Mesothelial cell of epicardium (in vitro differentiated cells): ENCODE data around the gene PRR16. TPM values are rescaled to one million over a fixed set of nuclear protein-coding genes. Genes with fewer than 3 reads are reported as not detected.

ENCODE experiments used
- DNase-seq, 2 experiments: peaks; one replicate each; pipeline ENCODE4 v3.0.0; 2021; ENCODE audit warnings: low spot score in 2 of 2; ENCODE audit not compliant: unreplicated experiment in 2 of 2
- H3K27ac Mint-ChIP-seq: 2 replicates; pipeline ENCODE4 v1.8.0; 2021; ENCODE audit warnings: mixed read lengths
- H3K27me3 Mint-ChIP-seq: 2 replicates; pipeline ENCODE4 v1.8.0; 2021; ENCODE audit warnings: low read depth, mixed read lengths
- H3K36me3 Mint-ChIP-seq: 2 replicates; pipeline ENCODE4 v1.8.0; 2021; ENCODE audit warnings: mixed read lengths
- H3K4me1 Mint-ChIP-seq: 2 replicates; pipeline ENCODE4 v1.8.0; 2021; ENCODE audit warnings: mixed read lengths
- H3K4me3 Mint-ChIP-seq: 2 replicates; pipeline ENCODE4 v1.8.0; 2021; ENCODE audit warnings: mild to moderate bottlenecking, moderate library complexity, mixed read lengths
- H3K9me3 Mint-ChIP-seq: 2 replicates; pipeline ENCODE4 v1.8.0; 2021; ENCODE audit warnings: mixed read lengths
- total RNA-seq: library from RNA; stranded (reverse); gene quantifications from 3 replicates; pipeline ENCODE4 v1.2.1, GENCODE V29; 2021
- TF ChIP-seq, protein P1 (sequence below): fragments of 200-600 bp; sonication (generic); IDR thresholded peaks from one replicate; pipeline ENCODE4 v1.5.0; 2021; ENCODE audit warnings: antibody characterized with exemption; ENCODE audit not compliant: unreplicated experiment

Gene PRR16
- total RNA-seq, 1 donor from 2014 or later: 2.1 TPM

- Mint-ChIP-seq H3K4me3 (no peak overlapping the region), H3K4me1 (peaks cover 6% of the 10 kb centered on the region), H3K9me3 (no peaks in the 10 kb centered on the region)
Observed at GRCh38 chr5:120518581-120518980, 54.5 kb downstream of the PRR16 start.

DNA sequence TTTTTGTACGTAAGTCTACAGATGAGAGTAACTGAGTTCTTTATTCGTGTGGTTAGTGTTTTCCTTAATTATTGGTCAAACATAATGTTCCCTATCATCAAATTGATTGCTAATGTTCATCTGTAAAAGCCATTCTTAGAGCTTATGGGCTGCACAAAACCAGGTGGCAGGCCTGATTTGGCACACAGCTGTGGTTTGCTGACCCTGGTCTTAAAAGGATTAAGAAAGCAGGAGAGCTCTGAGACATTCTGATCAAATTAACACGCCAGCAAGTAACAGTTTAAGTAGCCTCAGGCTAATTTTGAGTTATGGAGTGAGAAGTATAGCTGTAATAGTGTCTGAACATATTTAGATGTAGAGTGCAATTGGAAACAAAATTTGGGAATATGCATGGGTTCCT lies 63.2 kb downstream of the PRR16 start:
- Mint-ChIP-seq H3K4me1 (no peaks in the 10 kb centered on the region), H3K9me3 (no peaks in the 10 kb centered on the region), H3K27me3 (no peaks in the 10 kb centered on the region), H3K27ac (no peak overlapping the region), H3K4me3 (no peak overlapping the region), H3K36me3 (no peaks in the 10 kb centered on the region)
- TF ChIP-seq, protein P1, sequence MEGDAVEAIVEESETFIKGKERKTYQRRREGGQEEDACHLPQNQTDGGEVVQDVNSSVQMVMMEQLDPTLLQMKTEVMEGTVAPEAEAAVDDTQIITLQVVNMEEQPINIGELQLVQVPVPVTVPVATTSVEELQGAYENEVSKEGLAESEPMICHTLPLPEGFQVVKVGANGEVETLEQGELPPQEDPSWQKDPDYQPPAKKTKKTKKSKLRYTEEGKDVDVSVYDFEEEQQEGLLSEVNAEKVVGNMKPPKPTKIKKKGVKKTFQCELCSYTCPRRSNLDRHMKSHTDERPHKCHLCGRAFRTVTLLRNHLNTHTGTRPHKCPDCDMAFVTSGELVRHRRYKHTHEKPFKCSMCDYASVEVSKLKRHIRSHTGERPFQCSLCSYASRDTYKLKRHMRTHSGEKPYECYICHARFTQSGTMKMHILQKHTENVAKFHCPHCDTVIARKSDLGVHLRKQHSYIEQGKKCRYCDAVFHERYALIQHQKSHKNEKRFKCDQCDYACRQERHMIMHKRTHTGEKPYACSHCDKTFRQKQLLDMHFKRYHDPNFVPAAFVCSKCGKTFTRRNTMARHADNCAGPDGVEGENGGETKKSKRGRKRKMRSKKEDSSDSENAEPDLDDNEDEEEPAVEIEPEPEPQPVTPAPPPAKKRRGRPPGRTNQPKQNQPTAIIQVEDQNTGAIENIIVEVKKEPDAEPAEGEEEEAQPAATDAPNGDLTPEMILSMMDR: no peak
- no peak for DNase-seq

More at GRCh38 chr5:120518581-120518980, 54.5 kb downstream of the PRR16 start:
- no peaks in the 10 kb centered on the region for H3K36me3 Mint-ChIP-seq
- no peaks in the 10 kb centered on the region for H3K27me3 Mint-ChIP-seq
- no peak overlapping the region for H3K27ac Mint-ChIP-seq
- TF ChIP-seq, protein P1: no peak
- no peak for DNase-seq

- H3K27me3 Mint-ChIP-seq: no peaks in the 10 kb centered on the region
- DNase-seq: no peak
- no peak overlapping the region for H3K4me3 Mint-ChIP-seq
- H3K4me1 Mint-ChIP-seq: no peaks in the 10 kb centered on the region
- TF ChIP-seq, protein P1: no peak
- H3K9me3 Mint-ChIP-seq: no peaks in the 10 kb centered on the region
- H3K27ac Mint-ChIP-seq: no peak overlapping the region
- no peaks in the 10 kb centered on the region for H3K36me3 Mint-ChIP-seq
Observed at GRCh38 chr5:120528609-120529008, 64.5 kb downstream of the PRR16 start.

DNA sequence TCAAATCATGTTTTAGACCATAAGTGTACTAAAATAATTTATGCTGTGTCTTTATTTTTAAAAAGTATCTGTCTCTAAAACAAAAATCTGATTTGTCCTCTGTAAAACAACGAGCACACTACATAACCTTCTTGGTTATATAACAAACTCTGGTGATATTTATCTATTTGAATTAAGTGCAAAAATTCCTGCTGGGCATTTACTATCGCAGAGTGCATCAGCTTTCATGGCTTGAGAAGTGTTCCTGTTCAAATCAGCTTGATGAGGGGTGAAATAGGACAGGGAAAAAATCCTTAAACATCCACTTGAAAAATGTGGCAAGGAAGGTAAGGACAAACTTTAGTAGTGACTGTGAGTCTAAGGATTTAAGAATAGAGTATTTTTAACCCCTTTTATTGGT lies 65.3 kb downstream of the PRR16 start:
- no peaks in the 10 kb centered on the region for H3K4me1 Mint-ChIP-seq
- no peak overlapping the region for H3K27ac Mint-ChIP-seq
- TF ChIP-seq, protein P1: no peak
- no peaks in the 10 kb centered on the region for H3K9me3 Mint-ChIP-seq
- no peak for DNase-seq
- H3K4me3 Mint-ChIP-seq: no peak overlapping the region
- no peaks in the 10 kb centered on the region for H3K36me3 Mint-ChIP-seq
- no peaks in the 10 kb centered on the region for H3K27me3 Mint-ChIP-seq

DNA sequence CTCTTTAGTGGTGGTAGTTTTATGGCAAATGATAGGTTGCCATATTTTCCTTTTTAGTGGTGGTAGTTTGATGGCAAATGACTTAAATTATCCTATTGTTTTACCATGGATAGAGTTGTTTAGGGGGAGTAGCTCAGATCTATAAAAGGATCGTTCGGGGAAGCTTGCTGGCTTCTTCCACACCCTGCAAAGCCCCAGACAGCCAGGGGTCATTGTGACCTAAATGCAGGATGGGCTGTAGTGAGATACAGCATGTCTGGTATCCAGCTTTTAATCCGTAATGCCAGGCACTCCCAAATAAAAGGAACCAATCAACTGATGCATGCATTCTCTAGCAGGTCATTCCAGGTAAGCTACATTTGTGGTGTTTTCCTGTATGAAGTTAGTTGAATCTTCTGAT lies 67.1 kb downstream of the PRR16 start:
- TF ChIP-seq, protein P1: no peak
- Mint-ChIP-seq H3K27ac (no peak overlapping the region), H3K9me3 (no peaks in the 10 kb centered on the region), H3K4me1 (no peaks in the 10 kb centered on the region), H3K36me3 (no peaks in the 10 kb centered on the region), H3K4me3 (no peak overlapping the region), H3K27me3 (no peaks in the 10 kb centered on the region)
- no peak for DNase-seq

- no peaks in the 10 kb centered on the region for H3K27me3 Mint-ChIP-seq
- H3K4me1 Mint-ChIP-seq: no peaks in the 10 kb centered on the region
- TF ChIP-seq, protein P1: no peak
- DNase-seq: no peak
- H3K9me3 Mint-ChIP-seq: no peaks in the 10 kb centered on the region
- no peak overlapping the region for H3K27ac Mint-ChIP-seq
- H3K36me3 Mint-ChIP-seq: no peaks in the 10 kb centered on the region
- no peak overlapping the region for H3K4me3 Mint-ChIP-seq
Observed at GRCh38 chr5:120532835-120533234, 68.7 kb downstream of the PRR16 start.
